LNCaP clone FGC (cell line): ENCODE measurements around the gene ZNF831.

Experiments
- DNase-seq: peaks from one replicate; pipeline ENCODE4 v3.0.0-alpha.2; 2011; ENCODE audit warnings: low read depth
- H3K4me3 ChIP-seq: 2 replicates; pipeline ENCODE4 v1.5.1; 2011; ENCODE audit warnings: mild to moderate bottlenecking, low read depth, low read length, control low read depth
- TF ChIP-seq, protein P1 (sequence below): IDR thresholded peaks from 2 replicates; pipeline ENCODE4 v1.5.1; 2012; ENCODE audit warnings: mild to moderate bottlenecking; ENCODE audit not compliant: control insufficient read depth, insufficient read depth; ENCODE audit errors: extremely low read depth

The ZNF831 gene

DNA sequence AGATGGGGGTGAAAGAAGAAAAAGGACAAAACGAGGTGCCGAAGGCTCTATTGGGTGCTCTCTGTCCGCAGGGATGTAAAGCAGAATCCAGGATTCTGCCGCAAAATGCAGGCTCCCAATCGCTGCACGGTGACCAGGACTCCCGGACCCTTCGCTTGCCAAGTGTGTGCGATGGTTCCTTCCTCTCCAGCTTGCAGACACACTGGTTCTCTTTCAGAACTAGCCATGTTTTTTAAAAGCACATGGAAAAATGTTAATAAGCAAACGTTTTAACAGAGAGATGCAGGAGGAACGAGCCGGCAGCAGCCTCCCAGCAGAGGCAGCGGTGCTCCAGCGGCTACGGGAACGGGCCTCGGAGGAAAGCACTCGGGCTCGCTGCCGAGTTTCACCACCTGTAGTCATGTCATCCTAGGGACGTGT lies 59.6 kb downstream of the ZNF831 start:
- TF ChIP-seq, protein P1, sequence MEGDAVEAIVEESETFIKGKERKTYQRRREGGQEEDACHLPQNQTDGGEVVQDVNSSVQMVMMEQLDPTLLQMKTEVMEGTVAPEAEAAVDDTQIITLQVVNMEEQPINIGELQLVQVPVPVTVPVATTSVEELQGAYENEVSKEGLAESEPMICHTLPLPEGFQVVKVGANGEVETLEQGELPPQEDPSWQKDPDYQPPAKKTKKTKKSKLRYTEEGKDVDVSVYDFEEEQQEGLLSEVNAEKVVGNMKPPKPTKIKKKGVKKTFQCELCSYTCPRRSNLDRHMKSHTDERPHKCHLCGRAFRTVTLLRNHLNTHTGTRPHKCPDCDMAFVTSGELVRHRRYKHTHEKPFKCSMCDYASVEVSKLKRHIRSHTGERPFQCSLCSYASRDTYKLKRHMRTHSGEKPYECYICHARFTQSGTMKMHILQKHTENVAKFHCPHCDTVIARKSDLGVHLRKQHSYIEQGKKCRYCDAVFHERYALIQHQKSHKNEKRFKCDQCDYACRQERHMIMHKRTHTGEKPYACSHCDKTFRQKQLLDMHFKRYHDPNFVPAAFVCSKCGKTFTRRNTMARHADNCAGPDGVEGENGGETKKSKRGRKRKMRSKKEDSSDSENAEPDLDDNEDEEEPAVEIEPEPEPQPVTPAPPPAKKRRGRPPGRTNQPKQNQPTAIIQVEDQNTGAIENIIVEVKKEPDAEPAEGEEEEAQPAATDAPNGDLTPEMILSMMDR = no peak
- H3K4me3 ChIP-seq = no peak overlapping the region
- DNase-seq = no peak

DNA sequence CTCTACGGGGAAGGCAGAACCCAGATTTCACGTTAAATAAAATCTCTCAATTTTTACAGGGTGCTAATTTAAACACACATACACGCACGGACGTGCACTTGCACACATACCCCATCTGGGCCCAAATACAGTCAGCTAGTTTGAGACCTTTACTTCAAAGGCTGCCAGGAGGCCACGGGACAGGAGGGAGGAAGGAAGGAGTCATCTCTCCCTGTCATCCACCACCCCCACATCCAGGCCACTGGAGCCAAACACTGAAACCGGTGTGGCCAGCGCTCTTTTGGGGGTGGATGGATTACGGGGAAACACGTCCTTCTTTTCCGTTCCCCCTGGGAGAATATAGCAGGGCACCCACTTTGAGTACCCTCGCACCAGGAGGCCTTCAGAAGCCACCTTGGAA lies 60.1 kb downstream of the ZNF831 start:
- H3K4me3 ChIP-seq = no peak overlapping the region
- no peak for DNase-seq
- TF ChIP-seq, protein P1 = no peak

DNA sequence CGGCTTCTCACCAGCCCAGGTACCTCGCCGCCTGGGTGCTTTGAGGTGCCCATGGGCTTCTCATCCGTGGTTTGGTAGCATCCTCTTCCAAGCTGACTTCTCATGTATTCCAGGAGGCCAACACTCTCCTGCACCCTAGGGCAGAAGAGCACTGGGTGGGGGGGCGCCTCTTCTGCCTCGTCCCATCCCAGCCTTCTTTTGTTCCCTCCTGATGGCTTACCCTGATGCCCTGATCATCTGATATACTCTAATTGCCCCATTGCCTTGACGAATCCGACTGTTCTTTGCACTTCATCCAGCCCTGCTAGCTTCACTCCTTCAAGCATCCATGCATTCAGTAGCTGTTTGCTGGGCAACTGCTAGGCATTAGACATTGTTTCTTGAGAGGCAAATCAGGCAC lies 60.6 kb downstream of the ZNF831 start:
- no peak for DNase-seq
- no peak overlapping the region for H3K4me3 ChIP-seq

DNA sequence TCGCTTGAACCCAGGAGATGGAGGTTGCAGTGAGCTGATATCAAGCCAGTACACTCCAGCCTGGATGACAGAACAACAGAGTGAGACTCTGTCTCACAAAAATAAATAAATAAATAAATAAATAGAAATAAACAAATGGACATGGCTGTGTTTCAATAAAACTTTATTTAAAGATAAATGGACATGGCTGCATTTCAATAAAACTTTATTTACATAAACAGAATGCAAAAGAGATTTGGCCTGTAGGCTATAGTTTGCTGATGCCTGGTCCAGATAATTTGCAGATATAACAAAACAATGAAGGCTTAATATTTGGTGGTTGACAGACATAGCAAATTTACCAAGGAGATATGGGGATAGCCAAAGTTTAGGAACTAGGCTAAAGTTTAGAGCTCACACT lies 66.8 kb downstream of the ZNF831 start:
- TF ChIP-seq, protein P1 = no peak
- no peak for DNase-seq

More for the DNA sequence above, 60.6 kb downstream of the ZNF831 start:
- TF ChIP-seq, protein P1 = no peak

DNA sequence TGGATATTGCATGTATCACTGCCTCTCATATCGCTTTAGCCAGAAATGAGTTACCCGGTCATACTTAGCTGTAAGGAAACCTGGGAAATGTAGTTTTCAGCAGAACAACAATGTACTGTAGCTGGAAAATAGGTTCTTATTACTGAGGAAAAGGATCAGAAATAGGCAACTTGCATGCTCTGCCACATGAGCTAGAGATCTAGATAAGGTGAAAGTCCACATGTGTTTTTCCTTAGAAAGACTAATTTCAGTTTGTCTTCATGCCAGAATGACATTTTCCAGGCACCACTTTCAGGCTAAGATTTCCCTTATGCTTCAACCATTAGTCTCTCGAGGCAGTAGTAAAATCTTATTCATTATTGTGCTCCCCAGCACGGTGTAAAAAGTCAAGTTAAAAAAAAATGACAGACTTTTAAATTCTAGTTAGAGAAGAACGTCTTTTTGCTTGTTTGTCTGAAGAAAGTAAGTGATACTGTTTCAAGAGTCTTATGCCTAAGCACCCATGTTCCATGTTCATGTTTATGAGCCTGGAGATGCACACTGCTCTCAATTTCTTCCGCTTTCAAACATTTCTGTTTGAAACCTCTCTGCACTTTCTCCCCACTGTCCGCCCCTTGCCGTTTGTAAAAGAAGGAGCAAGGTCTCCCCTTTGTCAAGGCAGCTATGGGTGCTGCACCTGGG lies 67.6 kb downstream of the ZNF831 start:
- TF ChIP-seq, protein P1 = no peak
- no peak overlapping the region for H3K4me3 ChIP-seq

More for the DNA sequence above, 66.8 kb downstream of the ZNF831 start:
- no peak overlapping the region for H3K4me3 ChIP-seq

DNA sequence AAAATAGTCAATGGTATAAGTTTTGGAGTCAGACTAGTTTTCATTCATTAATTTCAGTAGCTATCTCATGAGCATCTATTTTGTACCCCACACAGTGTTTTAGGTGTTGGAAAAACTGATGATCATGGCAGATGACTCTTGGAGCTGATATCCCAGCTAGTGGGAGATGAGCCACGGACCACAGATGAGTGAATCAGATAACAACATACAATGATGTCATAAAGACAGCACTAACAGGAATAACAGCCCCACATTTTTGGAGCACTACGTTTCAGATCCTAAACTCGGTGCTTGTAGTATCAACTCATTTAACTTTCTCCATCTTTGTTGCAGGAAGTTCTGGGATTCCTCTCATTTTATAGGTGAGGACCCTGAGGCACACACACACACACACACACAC lies 69.0 kb downstream of the ZNF831 start:
- no peak for DNase-seq
- no peak overlapping the region for H3K4me3 ChIP-seq
- TF ChIP-seq, protein P1 = no peak

More for the DNA sequence above, 67.6 kb downstream of the ZNF831 start:
- DNase-seq = no peak

DNA sequence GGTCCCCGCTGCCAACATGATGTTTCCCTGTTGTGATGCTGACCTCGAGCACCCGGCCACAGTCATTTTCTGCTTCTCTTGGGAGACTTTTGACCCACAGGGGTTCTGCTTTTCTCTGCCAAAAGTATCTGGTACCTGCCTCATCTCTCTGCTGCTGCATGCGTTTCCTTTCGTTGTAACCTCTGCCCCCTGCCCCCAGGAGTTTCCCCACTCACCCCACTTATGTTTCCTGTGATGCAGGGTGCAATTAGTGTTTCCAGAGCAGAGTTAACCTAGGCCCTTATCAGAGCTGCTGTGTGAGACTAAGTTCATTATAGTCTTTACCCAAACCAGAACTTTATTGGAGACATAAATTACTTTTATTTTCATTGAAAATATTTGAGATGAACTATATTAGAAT lies 71.6 kb downstream of the ZNF831 start:
- TF ChIP-seq, protein P1 = no peak
- H3K4me3 ChIP-seq = no peak overlapping the region
- no peak for DNase-seq
